Prostate gland (tissue), 2 donors: Measurements from ENCODE around the gene TSPAN18.

Experiments
- CTCF ChIP-seq, 4 experiments: fragments of 200-600 bp in 2 of 4; fragments of 450-650 bp in 2 of 4; sonication (generic) in 2 of 4; IDR thresholded peaks; 1 replicate in 3 of 4; 2 replicates in 1 of 4; pipeline ENCODE4 v1.5.1; 2016 to 2019; ENCODE audit warnings: antibody characterized with exemption in 4 of 4, mild to moderate bottlenecking in 2 of 4, moderate library complexity in 2 of 4
- POLR2A ChIP-seq: fragments of 450-650 bp; IDR thresholded peaks from one replicate; pipeline ENCODE4 v1.6.1; 2016; ENCODE audit warnings: antibody characterized with exemption, mild to moderate bottlenecking

- TF ChIP-seq CTCF (IDR thresholded peaks at IDR 0.05) (no peak), POLR2A (no peak)
Measured at GRCh38 chr11:44870181-44870580, 143.4 kb downstream of the TSPAN18 start.
